Hematopoietic multipotent progenitor cell treated with erythropoietin and hydrocortisone succinate and interleukin-3 and kit ligand, for 8 days (in vitro differentiated cells): ENCODE measurements around the gene LPIN1.
"Not testable (repeated sequence)": the region's sequence is repeated elsewhere in the genome, so short reads cannot be mapped to it uniquely, and the experiment has no call there.

Experiments used
- DNase-seq: peaks from one replicate; pipeline ENCODE4 v3.0.0-alpha.2; 2015

The LPIN1 gene

GRCh38 chr2:11744631-11745394 is 1.6 kb upstream of the LPIN1 start:
- peak; percentile 75 for DNase-seq

DNA sequence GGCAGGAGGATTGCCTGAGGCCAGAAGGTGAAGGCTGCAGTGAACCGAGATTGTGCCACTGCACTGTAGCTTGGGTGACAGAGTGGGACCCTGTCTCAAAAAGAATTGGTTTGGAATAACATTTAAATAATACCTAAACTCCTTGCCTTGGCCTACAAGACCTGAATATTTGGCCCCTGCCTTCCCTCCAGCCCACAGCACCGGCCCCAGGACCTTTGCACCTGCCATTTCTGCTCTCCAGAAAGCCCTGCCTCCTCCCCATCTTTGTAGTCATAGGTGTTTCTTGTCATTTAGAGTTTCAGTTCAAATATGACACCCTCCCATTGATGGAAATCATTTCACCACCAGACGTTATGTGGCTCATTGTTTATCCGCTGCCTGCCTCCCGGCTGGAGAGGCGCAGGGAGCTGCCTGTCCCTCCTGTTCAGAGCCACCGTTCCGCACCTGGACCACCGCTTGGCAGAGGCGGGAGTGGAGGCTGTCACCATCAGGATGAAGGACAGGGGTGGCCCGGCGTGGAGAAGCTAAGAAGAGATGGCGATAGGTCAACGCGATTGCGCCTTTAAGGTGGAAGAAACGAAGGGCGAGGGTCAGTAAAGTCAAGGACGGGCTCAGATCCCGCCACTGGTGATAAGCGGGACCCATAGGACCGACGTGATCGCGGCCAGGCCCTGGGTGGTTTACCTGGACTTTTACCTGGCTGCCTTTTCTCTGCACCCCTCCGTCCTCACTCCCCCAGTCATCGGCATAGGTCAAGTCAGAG is 638 bp upstream of the LPIN1 start:
- DNase-seq = no peak

- DNase-seq = peak; percentile 29
Measured at GRCh38 chr2:11746807-11747459, 501 bp downstream of the LPIN1 start.

GRCh38 chr2:11748018-11748860 is 1.8 kb downstream of the LPIN1 start:
- no peak for DNase-seq

- no peak for DNase-seq
Measured at GRCh38 chr2:11748861-11749645, 2.6 kb downstream of the LPIN1 start.

DNA sequence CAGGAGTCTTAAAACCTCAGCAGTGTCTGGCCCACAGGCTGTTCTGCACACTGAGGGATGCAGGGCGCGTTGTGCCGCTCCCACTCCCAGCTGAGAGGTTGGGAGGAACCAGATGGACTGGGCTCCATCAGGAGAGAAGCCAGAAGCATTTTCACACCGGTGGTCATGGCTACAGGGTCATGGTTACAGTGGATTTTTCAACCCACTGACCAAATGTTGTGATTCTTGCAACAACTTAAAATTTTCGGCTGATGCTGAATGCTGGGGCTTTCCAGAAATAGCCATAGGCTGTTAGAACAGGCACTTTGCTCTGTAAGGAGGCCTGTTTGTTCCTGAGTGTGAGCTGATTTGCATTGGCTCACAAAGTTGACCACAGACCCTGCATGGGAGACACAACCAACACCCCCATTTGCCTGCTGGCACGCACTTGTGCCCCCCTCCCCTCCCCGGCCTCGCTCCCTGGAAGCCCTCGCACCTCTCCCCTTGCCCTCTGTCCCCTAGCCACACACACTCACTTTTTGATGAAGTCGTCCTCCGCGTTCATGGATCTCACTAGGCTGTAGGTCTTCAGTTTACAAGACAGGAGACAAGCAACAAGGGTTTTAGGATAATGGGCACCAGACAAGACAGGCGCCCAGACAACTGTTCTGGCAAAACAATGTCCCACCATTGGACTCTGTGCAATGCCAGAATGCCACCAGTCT is 3.4 kb downstream of the LPIN1 start:
- DNase-seq = no peak

- peak; percentile 24 for DNase-seq
Measured at GRCh38 chr2:11750422-11750821, 4.0 kb downstream of the LPIN1 start.

DNA sequence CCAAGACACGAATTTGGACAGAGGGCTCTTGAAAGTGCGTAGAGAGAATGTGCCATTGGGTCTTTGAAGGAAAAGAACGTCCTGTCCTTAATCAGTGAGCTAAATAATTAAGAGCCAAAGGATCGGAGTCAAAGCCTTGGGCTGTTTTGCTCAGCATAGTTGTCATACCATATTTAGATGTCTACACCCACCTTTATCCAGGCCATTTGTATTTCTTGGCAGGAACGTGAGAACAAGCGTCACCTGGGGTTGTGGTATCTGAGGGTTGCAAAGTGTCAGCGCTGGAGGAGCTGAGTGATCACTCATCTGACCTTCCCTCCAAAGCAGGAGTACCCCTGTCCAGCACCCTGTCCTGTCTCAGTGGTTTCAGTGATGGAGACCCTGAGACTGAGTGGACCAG is 4.5 kb downstream of the LPIN1 start:
- peak; percentile 40 for DNase-seq

DNA sequence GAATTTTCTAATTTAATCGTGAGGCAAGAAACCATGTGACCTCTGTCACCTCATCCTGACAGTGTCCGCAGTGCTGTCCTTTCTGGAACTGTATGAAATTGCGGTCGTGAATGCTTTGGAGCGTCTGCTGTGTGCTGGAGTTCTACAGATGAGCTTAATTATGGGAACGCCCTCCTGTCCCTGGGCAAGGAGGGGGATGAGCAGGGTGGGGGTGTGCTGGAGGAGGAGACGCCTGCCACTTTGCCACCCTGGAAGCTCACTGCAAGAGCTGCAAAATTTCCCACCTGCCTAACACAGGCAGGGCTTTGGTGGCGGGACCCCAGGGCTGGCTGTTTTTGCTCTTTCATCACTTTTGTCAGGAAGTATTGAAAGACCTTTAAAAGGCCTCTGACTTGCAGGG is 6.5 kb downstream of the LPIN1 start:
- DNase-seq = no peak

- DNase-seq = peak; percentile 49
Measured at GRCh38 chr2:11753452-11753885, 7.0 kb downstream of the LPIN1 start.

GRCh38 chr2:11753886-11754699 is 7.7 kb downstream of the LPIN1 start:
- DNase-seq = peak; percentile 41

DNA sequence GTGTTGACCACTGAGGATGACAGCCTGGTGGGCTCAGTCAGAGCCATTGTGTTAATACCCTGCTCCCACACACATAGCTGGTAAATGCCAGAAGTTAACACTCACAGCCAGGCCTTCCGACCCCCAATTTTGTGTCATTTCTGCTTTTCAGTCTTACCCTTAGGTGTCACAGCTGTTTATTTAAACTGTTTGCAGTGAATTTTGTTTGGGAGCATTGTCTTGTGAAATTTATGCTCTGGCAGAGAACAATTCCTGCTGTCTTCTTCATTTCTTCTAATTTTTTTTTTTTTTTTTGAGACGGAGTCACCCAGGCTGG is 8.2 kb downstream of the LPIN1 start:
- no peak for DNase-seq

DNA sequence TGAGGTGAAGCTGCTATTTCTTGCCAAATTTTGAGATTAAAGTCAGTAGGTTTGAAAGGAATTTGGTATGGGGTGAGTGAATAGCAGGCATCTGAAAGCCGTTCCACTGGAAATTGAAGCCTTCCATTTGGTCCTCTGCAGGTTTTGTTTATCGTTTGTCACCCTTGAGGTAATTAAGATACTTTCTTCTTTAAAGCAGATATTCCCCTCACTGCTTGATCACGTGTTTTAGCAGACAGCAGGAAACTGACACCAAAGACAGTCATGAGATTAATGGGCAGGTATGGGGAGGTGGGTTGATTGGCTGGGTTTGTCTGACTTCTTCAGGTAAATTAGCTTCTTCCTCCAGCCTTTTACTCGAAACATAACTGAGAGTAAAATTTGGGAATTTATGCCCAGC is 10.7 kb downstream of the LPIN1 start:
- DNase-seq = no peak

DNA sequence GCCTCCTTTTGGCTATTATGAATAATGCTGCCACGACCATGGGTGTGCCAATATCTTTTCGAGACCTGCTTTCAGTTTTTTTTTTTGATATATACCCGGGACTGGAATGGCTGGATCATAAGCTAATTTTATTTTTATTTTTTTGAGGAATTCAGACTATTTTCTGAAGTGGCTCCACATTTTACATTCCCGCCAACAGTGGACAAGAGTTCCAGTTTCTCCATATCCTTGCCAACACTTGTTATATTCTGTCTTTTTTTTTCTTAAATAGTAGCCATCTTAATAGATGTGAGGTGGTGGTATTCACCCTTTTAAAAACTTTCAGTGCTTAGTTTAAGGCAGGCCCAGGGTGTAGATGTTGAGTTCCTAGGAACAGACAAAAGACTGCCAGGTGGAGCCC is 11.8 kb downstream of the LPIN1 start:
- peak; percentile 18 for DNase-seq

GRCh38 chr2:11758647-11759046 is 12.2 kb downstream of the LPIN1 start:
- DNase-seq = no peak

DNA sequence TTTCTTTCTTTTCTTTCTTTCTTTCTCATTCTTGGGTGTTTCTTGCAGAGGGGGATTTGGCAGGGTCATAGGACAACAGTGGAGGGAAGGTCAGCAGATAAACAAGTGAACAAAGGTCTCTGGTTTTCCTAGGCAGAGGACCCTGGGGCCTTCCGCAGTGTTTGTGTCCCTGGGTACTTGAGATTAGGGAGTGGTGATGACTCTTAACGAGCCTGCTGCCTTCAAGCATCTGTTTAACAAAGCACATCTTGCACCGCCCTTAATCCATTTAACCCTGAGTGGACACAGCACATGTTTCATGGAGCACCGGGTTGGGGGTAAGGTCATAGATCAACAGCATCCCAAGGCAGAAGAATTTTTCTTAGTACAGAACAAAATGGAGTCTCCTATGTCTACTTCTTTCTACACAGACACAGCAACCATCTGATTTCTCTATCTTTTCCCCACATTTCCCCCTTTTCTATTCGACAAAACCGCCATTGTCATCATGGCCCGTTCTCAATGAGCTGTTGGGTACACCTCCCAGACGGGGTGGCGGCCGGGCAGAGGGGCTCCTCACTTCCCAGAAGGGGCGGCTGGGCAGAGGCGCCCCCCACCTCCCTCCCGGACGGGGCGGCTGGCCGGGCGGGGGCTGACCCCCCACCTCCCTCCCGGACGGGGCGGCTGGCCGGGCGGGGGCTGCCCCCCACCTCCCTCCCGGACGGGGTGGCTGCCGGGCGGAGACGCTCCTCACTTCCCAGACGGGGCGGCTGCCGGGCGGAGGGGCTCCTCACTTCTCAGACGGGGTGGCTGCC is 12.9 kb downstream of the LPIN1 start:
- DNase-seq = not testable (repeated sequence)

DNA sequence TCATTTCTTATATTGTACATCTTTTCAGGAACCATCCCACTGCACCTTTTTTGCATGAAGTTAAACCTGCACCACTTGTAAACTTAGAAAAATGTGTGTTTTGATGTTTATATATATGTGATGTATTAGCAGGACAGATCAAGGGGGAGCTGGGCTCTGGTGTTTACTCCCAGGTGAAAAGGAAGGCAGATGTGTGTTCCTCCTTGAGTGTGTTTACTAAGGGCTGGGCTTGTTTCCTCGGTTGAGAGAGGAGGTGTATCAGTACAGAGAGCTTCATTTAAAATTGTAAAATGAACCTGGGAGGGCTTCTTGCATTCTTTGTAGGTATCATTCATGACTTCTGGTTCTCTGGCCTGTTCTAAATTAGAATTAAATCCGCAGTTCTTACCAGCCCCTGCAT is 14.8 kb downstream of the LPIN1 start:
- DNase-seq = no peak

GRCh38 chr2:11762031-11762430 is 15.6 kb downstream of the LPIN1 start:
- DNase-seq = no peak

DNA sequence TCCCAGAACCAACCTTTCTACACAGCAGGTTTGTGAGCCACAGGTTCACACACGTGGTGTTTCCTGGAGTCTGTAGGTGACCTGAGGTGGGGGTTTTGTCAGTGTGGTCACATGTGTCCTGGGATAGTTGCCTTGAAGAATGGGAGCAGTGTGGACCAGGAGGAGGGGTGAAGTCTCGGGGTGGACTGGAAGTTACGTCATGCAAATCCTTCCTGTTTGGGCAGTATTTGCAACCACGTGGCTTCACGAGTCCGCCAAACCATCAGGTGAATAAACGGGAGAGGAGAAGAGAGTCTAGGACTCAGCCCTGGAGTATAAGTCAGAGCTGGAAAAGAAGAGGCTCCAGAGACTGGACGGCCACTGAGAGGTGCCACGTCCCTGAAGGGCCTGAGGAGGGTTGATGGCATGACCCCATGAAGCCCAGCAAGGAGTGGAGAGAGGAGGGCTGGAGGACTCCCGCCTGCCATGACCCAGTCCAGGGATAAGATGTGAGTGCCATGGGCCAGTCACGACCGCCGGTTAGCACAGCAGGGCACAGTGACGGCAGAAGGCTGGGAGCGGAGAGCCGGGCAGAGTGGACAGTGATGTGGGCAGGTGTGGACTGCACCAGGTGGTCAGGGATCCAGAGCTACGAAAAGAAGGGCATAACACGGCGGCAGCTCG is 16.5 kb downstream of the LPIN1 start:
- DNase-seq = no peak
